HG03066 (cell line): ENCODE data around the gene RIMBP2.
"Not testable (repeated sequence)": the region's sequence is repeated elsewhere in the genome, so short reads cannot be mapped to it uniquely, and the experiment has no call there.

ENCODE experiments used
- ATAC-seq: cut with Tn5 transposase; IDR thresholded peaks from one replicate; pipeline ENCODE4 v1.9.1; 2021; ENCODE audit warnings: low read depth; ENCODE audit not compliant: unreplicated experiment

The RIMBP2 gene, protein sequence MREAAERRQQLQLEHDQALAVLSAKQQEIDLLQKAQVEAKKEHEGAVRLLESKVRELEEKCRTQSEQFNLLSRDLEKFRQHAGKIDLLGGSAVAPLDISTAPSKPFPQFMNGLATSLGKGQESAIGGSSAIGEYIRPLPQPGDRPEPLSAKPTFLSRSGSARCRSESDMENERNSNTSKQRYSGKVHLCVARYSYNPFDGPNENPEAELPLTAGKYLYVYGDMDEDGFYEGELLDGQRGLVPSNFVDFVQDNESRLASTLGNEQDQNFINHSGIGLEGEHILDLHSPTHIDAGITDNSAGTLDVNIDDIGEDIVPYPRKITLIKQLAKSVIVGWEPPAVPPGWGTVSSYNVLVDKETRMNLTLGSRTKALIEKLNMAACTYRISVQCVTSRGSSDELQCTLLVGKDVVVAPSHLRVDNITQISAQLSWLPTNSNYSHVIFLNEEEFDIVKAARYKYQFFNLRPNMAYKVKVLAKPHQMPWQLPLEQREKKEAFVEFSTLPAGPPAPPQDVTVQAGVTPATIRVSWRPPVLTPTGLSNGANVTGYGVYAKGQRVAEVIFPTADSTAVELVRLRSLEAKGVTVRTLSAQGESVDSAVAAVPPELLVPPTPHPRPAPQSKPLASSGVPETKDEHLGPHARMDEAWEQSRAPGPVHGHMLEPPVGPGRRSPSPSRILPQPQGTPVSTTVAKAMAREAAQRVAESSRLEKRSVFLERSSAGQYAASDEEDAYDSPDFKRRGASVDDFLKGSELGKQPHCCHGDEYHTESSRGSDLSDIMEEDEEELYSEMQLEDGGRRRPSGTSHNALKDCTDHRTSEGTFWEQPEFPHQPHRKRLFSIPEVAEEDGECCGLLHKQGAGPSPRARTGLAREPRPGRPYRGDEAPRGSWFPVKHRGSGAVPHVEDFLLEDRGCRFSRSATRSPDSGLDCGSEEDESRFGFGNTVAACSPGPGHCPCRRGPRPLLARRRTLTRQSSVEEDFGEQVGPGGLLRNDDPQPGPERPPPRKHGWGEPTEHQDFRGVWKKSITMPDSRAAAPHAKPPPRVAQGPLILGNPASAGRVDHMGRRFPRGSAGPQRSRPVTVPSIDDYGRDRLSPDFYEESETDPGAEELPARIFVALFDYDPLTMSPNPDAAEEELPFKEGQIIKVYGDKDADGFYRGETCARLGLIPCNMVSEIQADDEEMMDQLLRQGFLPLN (N-terminal part only)

GRCh38 chr12:130715998-130716968 is at the start of gene RIMBP2:
TSS of gene RIMBP2 (minus strand) at chr12:130716299. CDS start at chr12:130479013, 237,286 bp downstream.
- no peak for ATAC-seq

GRCh38 chr12:130765186-130765659 is 49.1 kb upstream of the RIMBP2 start:
- no peak for ATAC-seq

- no peak for ATAC-seq
Observed at GRCh38 chr12:130764475-130765185, 48.5 kb upstream of the RIMBP2 start.

DNA sequence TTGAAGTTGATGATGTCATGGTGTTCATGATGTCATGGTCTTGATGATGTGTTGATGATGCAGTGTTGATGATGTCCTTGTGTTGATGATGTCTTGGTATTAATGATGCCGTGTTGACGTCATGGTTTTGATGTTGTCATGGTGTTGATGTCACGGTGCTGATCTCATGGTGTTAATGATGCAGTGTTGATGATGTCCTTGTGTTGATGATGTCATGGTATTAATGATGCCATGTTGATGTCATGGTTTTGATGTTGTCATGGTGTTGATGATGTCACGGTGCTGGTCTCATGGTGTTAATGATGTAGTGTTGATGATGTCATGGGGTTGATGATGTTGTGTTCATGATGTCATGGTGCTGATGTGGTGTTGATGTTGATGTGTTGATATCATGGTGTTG is 48.0 kb upstream of the RIMBP2 start:
- ATAC-seq = no peak

DNA sequence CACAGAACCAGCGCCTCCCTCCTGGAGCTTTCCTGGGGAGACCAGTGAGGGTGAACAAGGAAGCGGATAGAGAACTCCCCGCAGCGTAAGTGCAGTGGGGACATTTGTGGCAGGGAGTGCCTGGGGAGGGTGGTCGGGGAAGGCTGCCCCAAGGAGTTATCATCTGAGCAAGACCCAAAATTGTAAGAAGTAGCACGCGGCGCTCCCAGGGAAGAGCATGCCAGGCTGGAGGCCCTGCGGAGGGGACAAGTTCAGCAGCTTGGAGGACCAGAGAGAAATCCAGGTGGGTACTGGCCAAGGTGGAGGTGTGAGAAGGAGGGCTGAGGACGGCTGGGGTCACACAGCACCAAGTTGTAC is 46.2 kb upstream of the RIMBP2 start:
- ATAC-seq = no peak

DNA sequence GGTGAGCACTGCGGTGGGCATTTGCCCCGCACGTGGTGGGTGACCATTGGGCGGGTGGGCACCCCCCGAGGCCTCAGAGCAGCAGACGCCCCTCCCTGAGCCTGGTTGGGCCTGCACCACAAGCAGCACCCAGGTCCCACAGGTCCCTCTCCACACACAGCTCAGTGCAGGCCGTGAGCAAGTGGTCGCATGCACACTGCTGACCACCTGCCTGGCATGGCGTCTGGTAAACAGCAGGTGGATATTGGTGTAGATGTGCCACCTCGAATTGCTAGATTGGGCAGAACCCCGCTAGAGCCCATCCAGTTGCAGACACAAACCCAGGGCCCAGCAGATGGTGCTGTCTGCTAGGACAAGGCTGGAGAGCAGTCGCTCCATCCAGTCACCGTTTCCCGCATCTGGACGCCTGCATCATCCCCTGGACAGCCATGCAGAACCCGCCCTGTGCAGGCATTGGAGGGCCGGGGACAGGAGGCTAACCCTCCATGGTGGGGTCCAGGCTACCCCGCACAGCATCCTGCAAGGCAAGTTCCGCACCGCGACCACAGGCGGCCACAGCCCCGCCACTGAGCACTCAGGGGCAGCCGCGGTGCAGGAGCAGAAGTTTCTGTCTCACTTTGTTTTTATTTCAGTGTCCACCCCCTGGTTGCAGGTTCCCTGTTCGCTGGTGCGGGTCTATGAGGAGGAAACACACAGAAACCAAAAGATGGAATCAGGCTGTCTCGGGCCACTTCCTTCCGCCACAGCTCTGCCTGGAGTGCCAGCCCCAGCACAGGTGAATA is 45.6 kb upstream of the RIMBP2 start:
- ATAC-seq = peak; percentile 56

- ATAC-seq = no peak
Observed at GRCh38 chr12:130754234-130754901, 38.3 kb upstream of the RIMBP2 start.

DNA sequence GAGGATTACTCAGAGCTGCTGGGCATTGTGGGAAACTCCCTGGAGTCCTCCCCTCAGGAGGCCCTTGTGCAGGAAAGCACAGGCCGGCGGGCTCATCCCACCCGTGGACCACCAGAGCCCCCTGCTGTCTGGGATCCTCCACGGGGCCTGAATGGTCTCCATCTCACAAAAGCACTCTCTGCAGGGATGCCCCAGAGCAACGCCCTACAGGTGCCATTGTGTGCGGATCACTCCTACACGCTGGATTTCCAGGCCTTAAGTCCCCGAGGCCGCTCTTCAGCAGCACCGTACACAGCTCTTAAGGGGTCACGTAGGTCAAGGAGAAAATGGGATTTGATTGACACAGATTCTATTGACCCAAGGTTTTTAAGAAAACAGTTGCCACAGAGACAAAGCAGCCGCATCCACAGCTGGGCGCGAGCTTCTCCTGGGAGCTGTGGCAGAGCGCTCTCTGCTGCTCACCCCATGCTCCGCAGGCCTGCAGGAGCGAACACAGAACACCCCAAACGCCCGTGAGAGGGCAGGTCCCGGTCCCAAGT is 36.7 kb upstream of the RIMBP2 start:
- no peak for ATAC-seq

DNA sequence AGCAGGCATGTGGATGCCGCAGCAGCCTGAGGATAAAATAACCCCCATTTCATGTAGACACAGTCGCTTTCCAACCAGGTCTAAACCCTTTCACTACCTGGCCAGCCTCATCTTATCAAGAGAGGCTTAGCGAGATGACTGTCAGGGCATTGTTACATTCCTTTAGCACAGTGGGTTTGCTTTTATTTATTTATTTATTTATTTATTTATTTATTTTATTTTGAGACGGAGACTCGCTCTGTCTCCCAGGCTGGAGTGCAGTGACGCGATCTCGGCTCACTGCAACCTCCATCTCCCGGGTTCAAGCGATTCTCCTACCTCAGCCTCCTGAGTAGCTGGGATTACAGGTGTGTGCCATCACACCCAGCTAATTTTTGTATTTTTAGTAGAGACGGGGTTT is 35.9 kb upstream of the RIMBP2 start:
- ATAC-seq = not testable (repeated sequence)

GRCh38 chr12:130748786-130749185 is 32.7 kb upstream of the RIMBP2 start:
- no peak for ATAC-seq

GRCh38 chr12:130747867-130748740 is 32.0 kb upstream of the RIMBP2 start:
- peak; percentile 95 for ATAC-seq

- no peak for ATAC-seq
Observed at GRCh38 chr12:130746546-130746945, 30.4 kb upstream of the RIMBP2 start.

DNA sequence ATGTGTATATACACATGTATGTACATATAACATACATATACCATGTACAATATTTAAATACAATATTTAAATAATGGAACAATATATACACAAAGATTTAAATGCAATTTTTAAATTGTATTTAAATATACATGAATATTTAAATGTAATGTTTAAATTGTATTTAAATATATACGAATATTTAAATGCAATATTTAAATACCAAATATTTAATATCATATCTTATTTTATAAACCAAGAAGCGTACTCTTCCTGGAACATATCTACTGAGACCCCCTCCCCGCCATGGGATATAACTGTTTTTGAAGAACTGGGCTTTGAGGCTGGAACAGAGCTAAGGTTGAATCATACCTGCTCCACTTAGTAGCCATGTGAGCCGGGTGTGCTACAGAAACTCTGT is 29.8 kb upstream of the RIMBP2 start:
- ATAC-seq = no peak

GRCh38 chr12:130744274-130744673 is 28.2 kb upstream of the RIMBP2 start:
- ATAC-seq = no peak

- ATAC-seq = no peak
Observed at GRCh38 chr12:130743606-130744005, 27.5 kb upstream of the RIMBP2 start.

DNA sequence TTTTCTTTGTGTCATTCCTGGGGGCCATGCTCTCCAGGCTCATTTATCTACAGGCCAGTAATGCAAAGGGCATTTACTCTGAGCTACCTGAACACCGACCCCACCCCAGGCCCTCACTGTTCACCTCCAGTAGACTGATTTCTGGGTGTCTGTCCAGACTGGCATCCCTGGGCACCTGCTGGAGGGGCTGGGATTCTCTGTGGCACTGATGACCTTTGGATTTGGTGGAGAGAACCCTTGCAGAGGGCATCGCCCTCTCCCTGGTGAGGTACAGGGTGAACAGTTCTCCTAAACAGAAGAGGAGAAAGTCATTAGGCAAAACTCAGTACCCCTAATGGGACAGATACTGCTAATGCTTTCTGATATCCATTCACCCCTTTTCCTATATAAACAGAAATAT is 27.1 kb upstream of the RIMBP2 start:
- ATAC-seq = no peak

DNA sequence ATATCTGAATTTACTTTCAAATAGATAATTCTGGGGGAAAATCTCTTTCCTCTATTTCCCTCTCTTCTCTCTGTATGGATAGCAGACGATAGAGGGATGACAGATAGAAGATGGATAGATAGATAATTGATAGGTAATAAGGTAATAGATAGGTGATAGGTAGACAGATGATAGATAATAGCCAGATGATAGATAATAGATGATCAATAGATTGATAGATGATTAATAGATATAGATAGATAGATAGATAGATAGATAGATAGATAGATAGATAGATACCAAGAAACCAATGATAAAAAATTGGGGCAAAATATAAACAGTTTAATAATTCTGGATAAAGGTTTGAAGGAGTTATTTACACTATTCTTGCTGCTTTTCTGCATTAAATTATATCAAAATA is 26.6 kb upstream of the RIMBP2 start:
- no peak for ATAC-seq
